GM12892 (cell line): Measurements from ENCODE around the gene HMGN3.

ENCODE experiments used
- POLR2A ChIP-seq: IDR thresholded peaks from 2 replicates; pipeline ENCODE4 v1.6.1; 2011; ENCODE audit warnings: low read depth, low read length, control low read depth
- POLR2AphosphoS5 ChIP-seq: IDR thresholded peaks from 2 replicates; pipeline ENCODE4 v1.6.1; 2011; ENCODE audit warnings: low read depth, low read length, control low read depth

GRCh38 chr6:79250559-79250958, 16.1 kb upstream of the HMGN3 start:
- TF ChIP-seq POLR2A (no peak), POLR2AphosphoS5 (no peak)
